Thyroid gland (tissue), 4 donors: Measurements from ENCODE around the gene VPS11. TPM values are rescaled to one million over a fixed set of nuclear protein-coding genes. Genes with fewer than 3 reads are reported as not detected.

Source experiments
- DNase-seq, 2 donors: peaks; one replicate each; pipeline ENCODE4 v3.0.0-alpha.2; 2019
- H3K27ac ChIP-seq, 3 donors: fragments of 200-600 bp; sonication (generic); 1 replicate in 2 of 3; 2 replicates in 1 of 3; pipeline ENCODE4 v1.5.1; 2016 to 2019; ENCODE audit warnings: mild to moderate bottlenecking in 1 of 3, moderate library complexity in 1 of 3
- H3K27me3 ChIP-seq: fragments of 200-600 bp; sonication (generic); one replicate; pipeline ENCODE4 v1.5.1; 2019
- H3K36me3 ChIP-seq, 2 donors: fragments of 200-600 bp; sonication (generic); one replicate each; pipeline ENCODE4 v1.5.1; 2016 to 2019
- H3K4me1 ChIP-seq, 2 donors: fragments of 200-600 bp; sonication (generic); one replicate each; pipeline ENCODE4 v1.5.1; 2017 to 2019
- H3K4me3 ChIP-seq, 3 donors: fragments of 200-600 bp; sonication (generic); replicated peaks in 1 of 3; 1 replicate in 2 of 3; 2 replicates in 1 of 3; pipeline ENCODE4 v1.5.1; 2016; ENCODE audit warnings: mild to moderate bottlenecking in 1 of 3
- H3K9me3 ChIP-seq: fragments of 200-600 bp; sonication (generic); one replicate; pipeline ENCODE4 v1.5.1; 2017
- CTCF ChIP-seq, 6 experiments: fragments of 200-600 bp in 3 of 6; fragments of 450-650 bp in 3 of 6; sonication (generic) in 3 of 6; IDR thresholded peaks; one replicate each; pipeline ENCODE4 v1.5.1; 2016 to 2019; ENCODE audit warnings: antibody characterized with exemption in 6 of 6, mild to moderate bottlenecking in 2 of 6, inconsistent platforms in 1 of 6, moderate library complexity in 1 of 6
- POLR2A ChIP-seq, 2 donors: fragments of 450-650 bp; IDR thresholded peaks; one replicate each; pipeline ENCODE4 v1.6.1; 2017; ENCODE audit warnings: antibody characterized with exemption in 2 of 2, mild to moderate bottlenecking in 2 of 2, moderate library complexity in 1 of 2
- WGBS, 2 donors: methylation state at CpG; one replicate each; pipeline ENCODE4 v1.1.5; 2017; 5-methylcytosine and 5-hydroxymethylcytosine counted together
- intact Hi-C: fragments of 100-400 bp; cut with DNase I; formaldehyde crosslinking; loops from one replicate; pipeline ENCODE4 v1.15.1; 2023
- total RNA-seq, 4 donors: library from RNA; depleted of rRNA; stranded (reverse); fragments of >200 nt; gene quantifications; one replicate each; pipeline ENCODE4 v1.2.3, GENCODE V29; 2016

The VPS11 gene
- total RNA-seq, 4 donors from 2014 or later = 40.3 to 64.4 (median 47.4) TPM

- Histone ChIP-seq H3K4me3 (peak within 1 kb of the TSS; percentile 27 to 94 (median 89)), H3K27ac (peak within 1 kb of the TSS; percentile 31 to 66 (median 61)), H3K27me3 (no peaks in the 10 kb centered on the region), H3K4me1 (peaks cover 14 to 35% of the 10 kb centered on the region in 2 donors), H3K36me3 (peaks cover 6 to 9% of the 10 kb centered on the region in 2 donors), H3K9me3 (no peaks in the 10 kb centered on the region)
- 2 to 4% methylated on average over 13 to 37 of the region's 49 CpGs for WGBS, 2 donors
- peak; percentile 90 to 93 for DNase-seq
- TF ChIP-seq POLR2A (IDR thresholded peaks at IDR 0.05) (peak in 1 of 2 donors; percentile 54), CTCF (IDR thresholded peaks at IDR 0.05) (no peak)
- intact Hi-C loops = no loop called here
These were observed 39.2 kb downstream of the VPS11 start, which contains the start of gene C2CD2L for GRCh38 chr11:119106564-119107537. C2CD2L (plus strand) TSS chr11:119107344; CDS start chr11:119107742, 398 bp downstream.

- intact Hi-C loops = no loop called here
These were observed 40.0 kb downstream of the VPS11 start for GRCh38 chr11:119107538-119108145.

GRCh38 chr11:119108146-119108856, 40.7 kb downstream of the VPS11 start:
- WGBS, 2 donors = 28 to 41% methylated on average over 5 to 8 of the region's 8 CpGs
- peaks cover 19 to 21% of the 10 kb centered on the region in 2 donors for H3K36me3 ChIP-seq
- H3K27me3 ChIP-seq = no peaks in the 10 kb centered on the region
- H3K27ac ChIP-seq = peak overlapping the region in 2 of 3 donors; percentile 61 to 66
- peaks cover 14 to 29% of the 10 kb centered on the region in 2 donors for H3K4me1 ChIP-seq
- peak; percentile 32 to 43 for DNase-seq
- peak overlapping the region; percentile 27 to 94 (median 89) for H3K4me3 ChIP-seq
- intact Hi-C loops = no loop called here
- no peaks in the 10 kb centered on the region for H3K9me3 ChIP-seq
- TF ChIP-seq CTCF (IDR thresholded peaks at IDR 0.05) (no peak), POLR2A (IDR thresholded peaks at IDR 0.05) (no peak)

More at GRCh38 chr11:119107538-119108145, 40.0 kb downstream of the VPS11 start:
- peak overlapping the region in 2 of 3 donors; percentile 61 to 66 for H3K27ac ChIP-seq
- WGBS, 2 donors = 0% methylated on average over 7 of the region's 65 CpGs; no CpG with 5 or more reads in 1 of the 2 donors
- no peak for TF ChIP-seq CTCF (IDR thresholded peaks at IDR 0.05)
- no peak for TF ChIP-seq POLR2A (IDR thresholded peaks at IDR 0.05)
- peaks cover 14 to 35% of the 10 kb centered on the region in 2 donors for H3K4me1 ChIP-seq
- no peaks in the 10 kb centered on the region for H3K9me3 ChIP-seq
- H3K4me3 ChIP-seq = peak overlapping the region; percentile 27 to 94 (median 89)
- H3K36me3 ChIP-seq = peaks cover 13 to 16% of the 10 kb centered on the region in 2 donors
- no peak for DNase-seq
- H3K27me3 ChIP-seq = no peaks in the 10 kb centered on the region

GRCh38 chr11:119108857-119109221, 41.2 kb downstream of the VPS11 start:
- H3K4me1 ChIP-seq = peaks cover 14 to 27% of the 10 kb centered on the region in 2 donors
- no peaks in the 10 kb centered on the region for H3K27me3 ChIP-seq
- no peaks in the 10 kb centered on the region for H3K9me3 ChIP-seq
- peak overlapping the region in 1 of 3 donors; percentile 89 for H3K4me3 ChIP-seq
- peaks cover 19 to 23% of the 10 kb centered on the region in 2 donors for H3K36me3 ChIP-seq
- intact Hi-C loops = no loop called here
- no peak for DNase-seq
- WGBS, 2 donors = 87 to 88% methylated on average over 2 of the region's 2 CpGs
- H3K27ac ChIP-seq = no peak overlapping the region
- TF ChIP-seq POLR2A (IDR thresholded peaks at IDR 0.05) = no peak
- TF ChIP-seq CTCF (IDR thresholded peaks at IDR 0.05) = no peak
